NCI-H1092 treated with DMSO at 0.1 percent for 48 hours (cell line): ENCODE results near the gene MPC1.
A peak's percentile ranks its signal among the peaks of the same experiment; 100 is the strongest.
"Not testable (repeated sequence)": the region's sequence is repeated elsewhere in the genome, so short reads cannot be mapped to it uniquely, and the experiment has no call there.

Experiments
- DNase-seq: peaks from one replicate; lab custom pipeline; 2025; lab: John Stamatoyannopoulos, UW

Gene MPC1

GRCh38 chr6:166381381-166381732 lies 1.4 kb downstream of the MPC1 start:
- DNase-seq = peak; percentile 59

GRCh38 chr6:166379800-166380199 lies 2.9 kb downstream of the MPC1 start:
- peak; percentile 54 for DNase-seq

GRCh38 chr6:166379103-166379586 lies 3.6 kb downstream of the MPC1 start:
- no peak for DNase-seq

GRCh38 chr6:166377721-166378120 lies 5.0 kb downstream of the MPC1 start:
- DNase-seq = no peak

- DNase-seq = no peak
Measured at GRCh38 chr6:166375013-166375412, 7.7 kb downstream of the MPC1 start.

- DNase-seq = no peak
Measured at GRCh38 chr6:166370489-166370888, 12.3 kb downstream of the MPC1 start.

- no peak for DNase-seq
Measured at GRCh38 chr6:166369782-166370181, 13.0 kb downstream of the MPC1 start.

GRCh38 chr6:166366921-166367320 lies 15.8 kb downstream of the MPC1 start:
- DNase-seq = no peak

GRCh38 chr6:166365806-166366205 lies 16.9 kb downstream of the MPC1 start:
- no peak for DNase-seq

- DNase-seq = no peak
Measured at GRCh38 chr6:166365221-166365620, 17.5 kb downstream of the MPC1 start.

- DNase-seq = no peak
Measured at GRCh38 chr6:166364456-166364855, 18.3 kb downstream of the MPC1 start.

GRCh38 chr6:166362427-166362826 lies 20.3 kb downstream of the MPC1 start:
- not testable (repeated sequence) for DNase-seq

- no peak for DNase-seq
Measured at GRCh38 chr6:166361077-166361429, 21.7 kb downstream of the MPC1 start.

- no peak for DNase-seq
Measured at GRCh38 chr6:166360243-166361076, 22.3 kb downstream of the MPC1 start.

GRCh38 chr6:166355552-166355951 lies 27.2 kb downstream of the MPC1 start:
- DNase-seq = no peak

GRCh38 chr6:166354965-166355364 lies 27.8 kb downstream of the MPC1 start:
- no peak for DNase-seq

- DNase-seq = no peak
Measured at GRCh38 chr6:166354143-166354542, 28.6 kb downstream of the MPC1 start.

- DNase-seq = no peak
Measured at GRCh38 chr6:166353507-166353906, 29.2 kb downstream of the MPC1 start.

- no peak for DNase-seq
Measured at GRCh38 chr6:166352923-166353322, 29.8 kb downstream of the MPC1 start.

- peak; percentile 56 for DNase-seq
Measured at GRCh38 chr6:166351715-166352285, 30.9 kb downstream of the MPC1 start.

- no peak for DNase-seq
Measured at GRCh38 chr6:166348305-166348949, 34.3 kb downstream of the MPC1 start.

- no peak for DNase-seq
Measured at GRCh38 chr6:166346965-166347364, 35.8 kb downstream of the MPC1 start.

GRCh38 chr6:166346449-166346848 lies 36.3 kb downstream of the MPC1 start:
- no peak for DNase-seq
